IPS-18a (cell line): ENCODE results near the gene TCF23.

Source experiments
- H3K27ac ChIP-seq: one replicate; pipeline ENCODE4 v1.5.1; 2013; ENCODE audit warnings: low read length
- H3K27me3 ChIP-seq: one replicate; pipeline ENCODE4 v1.6.1; 2013; ENCODE audit warnings: mild to moderate bottlenecking, low read length; ENCODE audit not compliant: control insufficient read depth, insufficient read depth
- H3K36me3 ChIP-seq: one replicate; pipeline ENCODE4 v1.6.1; 2013; ENCODE audit warnings: low read depth, low read length; ENCODE audit not compliant: control insufficient read depth
- H3K4me1 ChIP-seq: one replicate; pipeline ENCODE4 v1.6.1; 2013; ENCODE audit warnings: low read depth, low read length; ENCODE audit not compliant: control insufficient read depth
- H3K4me3 ChIP-seq: one replicate; pipeline ENCODE4 v1.5.1; 2013; ENCODE audit warnings: low read length
- H3K9ac ChIP-seq: one replicate; pipeline ENCODE4 v1.6.1; 2013; ENCODE audit warnings: mild to moderate bottlenecking, low read length, moderate library complexity
- H3K9me3 ChIP-seq: one replicate; pipeline ENCODE4 v1.6.1; 2013; ENCODE audit warnings: low read depth, low read length; ENCODE audit not compliant: control insufficient read depth

The TCF23 gene

DNA sequence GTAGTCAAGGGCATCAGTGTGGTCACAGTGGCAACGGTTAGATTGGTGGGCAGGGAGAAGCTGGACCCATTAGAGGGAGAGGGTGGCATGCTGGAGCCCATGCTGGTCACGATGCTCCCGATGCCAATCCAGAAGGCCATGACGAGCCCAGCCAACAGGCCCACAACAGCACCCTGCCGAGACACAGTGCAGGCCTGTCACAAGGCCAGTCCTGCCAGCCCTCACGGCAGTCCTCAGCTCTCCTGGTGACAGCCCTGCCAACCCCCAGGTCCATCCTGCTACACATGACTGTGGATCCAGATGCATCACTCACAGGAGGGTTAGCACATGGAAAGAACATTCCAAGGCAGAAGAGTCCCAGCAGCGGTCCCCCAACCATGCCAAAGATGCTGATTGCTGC is 52.9 kb downstream of the TCF23 start:
- Histone ChIP-seq H3K4me1 (no peaks in the 10 kb centered on the region), H3K9me3 (no peaks in the 10 kb centered on the region), H3K4me3 (no peak overlapping the region), H3K27me3 (no peaks in the 10 kb centered on the region), H3K27ac (no peak overlapping the region), H3K36me3 (peaks cover 71% of the 10 kb centered on the region), H3K9ac (no peak overlapping the region)

DNA sequence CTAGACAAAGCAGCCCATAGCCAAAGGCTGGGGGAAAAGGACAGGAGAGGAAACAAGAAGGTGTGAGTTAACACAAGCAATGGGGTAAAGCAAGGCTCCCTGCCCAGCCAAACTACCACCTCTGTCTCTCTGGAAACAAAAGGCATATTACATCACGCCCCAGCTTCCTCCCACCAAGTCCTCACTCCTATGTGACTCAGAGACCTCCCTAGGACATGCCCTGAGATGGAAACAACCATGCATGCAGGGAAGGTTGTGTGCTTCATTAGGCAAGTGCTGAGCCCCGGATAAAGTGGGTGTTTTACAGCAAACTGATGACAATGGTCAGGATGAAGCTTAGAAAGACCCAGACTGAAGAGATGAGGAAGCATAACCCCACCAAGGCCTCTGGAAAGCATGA is 54.0 kb downstream of the TCF23 start:
- H3K36me3 ChIP-seq, result peaks cover 83% of the 10 kb centered on the region
- H3K27ac ChIP-seq, result no peak overlapping the region
- no peak overlapping the region for H3K4me3 ChIP-seq
- H3K9ac ChIP-seq, result no peak overlapping the region
- H3K4me1 ChIP-seq, result no peaks in the 10 kb centered on the region
- H3K27me3 ChIP-seq, result no peaks in the 10 kb centered on the region
- no peaks in the 10 kb centered on the region for H3K9me3 ChIP-seq

DNA sequence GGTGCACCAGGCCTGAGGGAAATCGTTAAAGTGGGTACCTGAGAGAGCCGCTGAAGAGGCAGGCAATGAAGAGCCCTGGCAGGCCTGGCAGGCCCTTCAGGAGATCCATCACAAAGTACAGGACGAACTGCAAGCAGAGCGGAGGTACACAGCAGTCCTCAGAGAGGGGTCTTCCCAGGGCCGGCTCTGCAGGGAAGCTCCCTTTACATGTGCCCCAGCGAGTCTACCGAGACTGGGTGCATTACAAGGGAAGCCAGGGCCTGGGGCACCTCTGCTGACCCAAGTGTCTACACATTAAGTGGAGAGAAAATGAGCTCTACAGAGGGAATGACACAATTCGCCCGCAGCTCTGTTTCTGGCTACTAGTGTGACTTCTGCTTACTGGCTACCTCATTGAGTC is 54.9 kb downstream of the TCF23 start:
- no peaks in the 10 kb centered on the region for H3K27me3 ChIP-seq
- H3K36me3 ChIP-seq, result peaks cover 92% of the 10 kb centered on the region
- no peaks in the 10 kb centered on the region for H3K4me1 ChIP-seq
- H3K9me3 ChIP-seq, result no peaks in the 10 kb centered on the region
- no peak overlapping the region for H3K9ac ChIP-seq
- no peak overlapping the region for H3K4me3 ChIP-seq
- no peak overlapping the region for H3K27ac ChIP-seq

DNA sequence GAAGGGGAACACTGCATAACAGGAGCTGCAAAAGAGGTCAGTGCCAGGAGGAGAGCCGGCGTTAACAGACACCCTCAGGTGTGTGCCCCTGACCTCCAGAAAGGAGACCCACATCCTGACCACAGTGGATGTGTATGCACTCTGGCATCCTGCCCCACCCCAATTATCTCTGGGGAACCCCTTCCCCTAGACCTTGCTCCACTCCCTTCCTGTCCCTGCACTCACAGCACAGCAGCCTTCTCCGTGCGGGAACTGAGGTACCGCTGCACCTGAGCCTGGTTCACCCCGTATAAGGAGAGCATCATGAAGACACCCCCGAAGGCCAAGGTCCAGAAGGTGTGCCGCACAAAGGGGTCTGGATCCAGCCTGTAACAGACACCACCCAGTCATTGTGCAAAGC is 55.8 kb downstream of the TCF23 start:
- Histone ChIP-seq H3K4me3 (no peak overlapping the region), H3K9ac (no peak overlapping the region), H3K27ac (no peak overlapping the region), H3K4me1 (no peaks in the 10 kb centered on the region), H3K36me3 (peaks cover 96% of the 10 kb centered on the region), H3K27me3 (no peaks in the 10 kb centered on the region), H3K9me3 (no peaks in the 10 kb centered on the region)

DNA sequence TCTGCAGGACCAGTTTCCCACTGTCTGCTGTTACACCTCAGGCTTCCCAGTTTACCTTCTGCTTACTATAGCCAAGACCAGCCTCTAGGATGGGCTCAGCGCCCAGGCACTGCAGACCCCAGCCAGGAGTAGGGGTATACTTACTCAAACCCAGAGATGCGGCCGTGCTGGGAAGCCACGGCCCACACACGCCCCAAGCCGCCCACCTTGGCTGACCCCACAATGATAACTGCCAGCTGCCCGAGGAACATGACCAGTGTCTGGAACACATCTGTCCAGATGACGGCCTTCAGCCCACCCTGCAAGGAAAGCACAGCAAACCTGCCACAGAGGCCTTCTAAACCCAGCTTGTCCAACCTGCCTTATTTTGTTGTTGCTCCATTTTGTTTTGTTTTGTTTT is 56.4 kb downstream of the TCF23 start:
- H3K27ac ChIP-seq, result no peak overlapping the region
- no peak overlapping the region for H3K9ac ChIP-seq
- H3K4me3 ChIP-seq, result no peak overlapping the region
- no peaks in the 10 kb centered on the region for H3K27me3 ChIP-seq
- H3K36me3 ChIP-seq, result peaks cover 95% of the 10 kb centered on the region
- no peaks in the 10 kb centered on the region for H3K9me3 ChIP-seq
- H3K4me1 ChIP-seq, result no peaks in the 10 kb centered on the region

GRCh38 chr2:27206346-27206745 is 57.5 kb downstream of the TCF23 start:
- H3K4me1 ChIP-seq, result no peaks in the 10 kb centered on the region
- no peak overlapping the region for H3K4me3 ChIP-seq

More at GRCh38 chr2:27206346-27206745, 57.5 kb downstream of the TCF23 start:
- Histone ChIP-seq H3K9ac (no peak overlapping the region), H3K9me3 (no peaks in the 10 kb centered on the region), H3K27me3 (no peaks in the 10 kb centered on the region), H3K27ac (no peak overlapping the region), H3K36me3 (peaks cover 86% of the 10 kb centered on the region)
